K562 (cell line): Measurements from ENCODE around the gene CALML6.

Source experiments
- CBX3 ChIP-seq, 2 experiments: IDR thresholded peaks; 1 replicate in 1 of 2; 2 replicates in 1 of 2; pipeline ENCODE4 v1.6.1; 2012; ENCODE audit warnings: inconsistent platforms in 2 of 2, low read length in 2 of 2, borderline replicate concordance in 1 of 2, control low read depth in 1 of 2
- CTCF ChIP-seq, 3 experiments: IDR thresholded peaks in 2 of 3; conservative IDR thresholded peaks in 1 of 3; 2 replicates each; pipeline ENCODE4 v1.5.1; 2011 to 2012; ENCODE audit warnings: low read length in 3 of 3, mild to moderate bottlenecking in 3 of 3, control low read depth in 2 of 3, improper control_type of control experiment in 1 of 3, inconsistent platforms in 1 of 3, low read depth in 1 of 3, mixed read lengths in 1 of 3, moderate library complexity in 1 of 3; ENCODE audit not compliant: insufficient read depth in 2 of 3
- MED1 ChIP-seq: sonication (generic); formaldehyde crosslinking; IDR thresholded peaks from 2 replicates; pipeline ENCODE4 v1.8.1; 2023; ENCODE audit warnings: missing genetic modification reagents, borderline replicate concordance
- SIN3A ChIP-seq, 2 experiments: fragments of 150-350 bp in 1 of 2; IDR thresholded peaks; 2 replicates each; pipeline ENCODE4 v1.6.1; 2011 to 2016; ENCODE audit warnings: borderline replicate concordance in 2 of 2, low read depth in 2 of 2, low read length in 2 of 2, mild to moderate bottlenecking in 2 of 2, moderate library complexity in 2 of 2; ENCODE audit not compliant: control insufficient read depth in 1 of 2
- SOX6 ChIP-seq: fragments of 450-650 bp; IDR thresholded peaks from 2 replicates; pipeline ENCODE4 v1.6.1; 2014; ENCODE audit warnings: mild to moderate bottlenecking
- TF ChIP-seq, protein P1 (sequence below), 2 experiments: fragments of 450-650 bp; formaldehyde crosslinking in 1 of 2; IDR thresholded peaks; 2 replicates each; pipeline versions ENCODE4 v1.4.0 to v1.6.1; 2014 to 2020; ENCODE audit warnings: mild to moderate bottlenecking in 2 of 2, borderline replicate concordance in 1 of 2, low read depth in 1 of 2

DNA sequence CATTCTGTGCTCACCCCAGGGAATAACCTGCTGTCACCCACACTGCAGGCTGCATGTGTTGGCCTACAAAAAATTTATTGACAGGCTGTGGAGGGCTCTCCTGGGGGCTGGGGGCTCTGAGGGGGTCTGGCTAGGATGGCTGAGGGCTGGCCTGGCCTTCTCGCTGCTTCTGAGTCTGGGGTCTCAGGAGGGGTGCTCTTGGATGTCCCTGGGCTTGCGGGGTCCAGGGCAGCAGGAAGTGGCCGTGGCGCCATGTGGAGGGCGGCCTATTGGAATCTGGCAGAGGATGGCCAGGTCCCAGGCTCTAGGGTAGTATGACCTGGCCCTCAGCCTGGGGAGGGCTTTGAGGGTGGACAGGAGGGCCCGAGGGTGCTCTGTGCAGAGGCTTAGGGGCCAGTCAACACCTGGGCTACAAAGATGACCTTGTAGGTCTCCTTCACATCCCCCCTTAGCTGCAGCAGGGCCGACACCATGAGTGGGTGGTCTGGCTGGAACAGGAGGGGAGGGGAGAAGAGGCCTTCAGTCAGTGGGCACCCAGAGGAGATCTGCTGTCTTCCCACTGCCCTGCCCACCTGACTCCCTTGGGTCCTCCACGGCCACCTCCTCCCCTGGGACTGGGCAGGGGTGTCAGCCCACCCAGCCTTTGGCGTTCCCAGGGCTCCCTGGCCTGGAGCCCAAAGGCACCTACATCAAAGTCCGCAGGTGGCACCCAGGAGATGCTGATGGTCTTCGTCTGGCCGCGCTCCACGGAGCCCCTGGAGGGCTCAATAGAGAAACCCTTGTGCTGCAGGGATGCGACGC is 7.0 kb downstream of the CALML6 start:
- TF ChIP-seq SIN3A (IDR thresholded peaks at IDR 0.05; ENCODE audit: borderline replicate concordance in 2 of 2, control insufficient read depth in 1 of 2, low read depth in 2 of 2, low read length in 2 of 2) (no peak), SOX6 (no peak), CBX3 (IDR thresholded peaks at IDR 0.05; ENCODE audit: borderline replicate concordance in 1 of 2, low read length in 2 of 2) (no peak), MED1 (no peak), CTCF (IDR thresholded peaks at IDR 0.05 in 2 of 3, conservative IDR thresholded peaks at IDR 0.05 in 1 of 3; ENCODE audit: insufficient read depth in 2 of 3, low read depth in 1 of 3, low read length in 3 of 3) (no peak)
- TF ChIP-seq, protein P1, sequence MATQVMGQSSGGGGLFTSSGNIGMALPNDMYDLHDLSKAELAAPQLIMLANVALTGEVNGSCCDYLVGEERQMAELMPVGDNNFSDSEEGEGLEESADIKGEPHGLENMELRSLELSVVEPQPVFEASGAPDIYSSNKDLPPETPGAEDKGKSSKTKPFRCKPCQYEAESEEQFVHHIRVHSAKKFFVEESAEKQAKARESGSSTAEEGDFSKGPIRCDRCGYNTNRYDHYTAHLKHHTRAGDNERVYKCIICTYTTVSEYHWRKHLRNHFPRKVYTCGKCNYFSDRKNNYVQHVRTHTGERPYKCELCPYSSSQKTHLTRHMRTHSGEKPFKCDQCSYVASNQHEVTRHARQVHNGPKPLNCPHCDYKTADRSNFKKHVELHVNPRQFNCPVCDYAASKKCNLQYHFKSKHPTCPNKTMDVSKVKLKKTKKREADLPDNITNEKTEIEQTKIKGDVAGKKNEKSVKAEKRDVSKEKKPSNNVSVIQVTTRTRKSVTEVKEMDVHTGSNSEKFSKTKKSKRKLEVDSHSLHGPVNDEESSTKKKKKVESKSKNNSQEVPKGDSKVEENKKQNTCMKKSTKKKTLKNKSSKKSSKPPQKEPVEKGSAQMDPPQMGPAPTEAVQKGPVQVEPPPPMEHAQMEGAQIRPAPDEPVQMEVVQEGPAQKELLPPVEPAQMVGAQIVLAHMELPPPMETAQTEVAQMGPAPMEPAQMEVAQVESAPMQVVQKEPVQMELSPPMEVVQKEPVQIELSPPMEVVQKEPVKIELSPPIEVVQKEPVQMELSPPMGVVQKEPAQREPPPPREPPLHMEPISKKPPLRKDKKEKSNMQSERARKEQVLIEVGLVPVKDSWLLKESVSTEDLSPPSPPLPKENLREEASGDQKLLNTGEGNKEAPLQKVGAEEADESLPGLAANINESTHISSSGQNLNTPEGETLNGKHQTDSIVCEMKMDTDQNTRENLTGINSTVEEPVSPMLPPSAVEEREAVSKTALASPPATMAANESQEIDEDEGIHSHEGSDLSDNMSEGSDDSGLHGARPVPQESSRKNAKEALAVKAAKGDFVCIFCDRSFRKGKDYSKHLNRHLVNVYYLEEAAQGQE (IDR thresholded peaks at IDR 0.05; ENCODE audit: borderline replicate concordance) = no peak
- TF ChIP-seq, protein P1 (CRISPR knock-in tag; IDR thresholded peaks at IDR 0.05; ENCODE audit: low read depth) = no peak
